Suprapubic skin (tissue), 4 donors: Measurements from ENCODE around the gene ANKRD65.

Experiments
- CTCF ChIP-seq, 2 donors: fragments of 200-600 bp in 1 of 2; fragments of 450-650 bp in 1 of 2; sonication (generic) in 1 of 2; IDR thresholded peaks; one replicate each; pipeline ENCODE4 v1.5.1; 2016 to 2019; ENCODE audit warnings: antibody characterized with exemption in 2 of 2, mild to moderate bottlenecking in 1 of 2, moderate library complexity in 1 of 2
- EP300 ChIP-seq: sonication (generic); formaldehyde crosslinking; IDR thresholded peaks from one replicate; pipeline ENCODE4 v1.6.1; 2017; ENCODE audit warnings: antibody characterized with exemption
- POLR2AphosphoS5 ChIP-seq, 3 donors: sonication (generic); formaldehyde crosslinking; IDR thresholded peaks; one replicate each; pipeline ENCODE4 v1.6.1; 2017; ENCODE audit warnings: antibody characterized with exemption in 3 of 3

- no peak for TF ChIP-seq CTCF (IDR thresholded peaks at IDR 0.05)
- no peak for TF ChIP-seq EP300
- no peak for TF ChIP-seq POLR2AphosphoS5 (IDR thresholded peaks at IDR 0.05)
Measured at GRCh38 chr1:1436630-1437032, 15.6 kb upstream of the ANKRD65 start.
